ENCODE results near the gene CPSF4L.

The CPSF4L gene

DNA sequence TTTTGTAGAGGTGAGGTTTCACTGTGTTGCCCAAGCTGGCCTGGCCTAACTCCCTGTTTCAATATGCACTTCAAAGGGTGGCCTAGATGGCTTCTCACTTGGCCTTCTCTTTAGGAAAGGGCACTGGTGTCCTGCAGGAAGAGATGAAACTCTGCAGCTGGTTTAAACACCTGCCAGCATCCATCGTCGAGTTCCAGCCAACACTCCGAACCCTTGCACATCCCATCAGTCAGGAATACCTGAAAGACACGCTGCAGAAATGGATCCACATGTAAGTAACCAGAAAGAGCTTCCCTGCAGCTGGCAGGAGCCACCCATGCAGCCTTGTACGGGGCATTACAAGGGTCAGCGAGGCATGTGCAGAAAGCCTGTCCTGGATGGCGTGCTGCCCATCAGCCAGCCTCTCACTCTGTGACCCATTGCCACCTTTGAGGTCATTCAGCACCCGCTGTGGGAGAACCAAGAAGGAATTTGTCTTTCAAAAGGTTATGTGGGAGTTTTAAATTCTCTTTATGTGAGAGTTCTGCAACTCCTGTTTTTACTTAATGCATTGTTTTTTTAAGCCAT, 61.8 kb downstream of the CPSF4L start:
- FAIRE-seq = no peak

GRCh38 chr17:73198930-73199260, 62.8 kb downstream of the CPSF4L start:
- no peak for FAIRE-seq

All from G401.6 (cell line).